ENCODE results near the gene SLC44A3. TPM values are rescaled to one million over a fixed set of nuclear protein-coding genes. Genes with fewer than 3 reads are reported as not detected.
A peak's percentile ranks its signal among the peaks of the same experiment; 100 is the strongest.

SLC44A3 gene
- total RNA-seq, 1 experiment from 2014 or later = 16.9 TPM

DNA sequence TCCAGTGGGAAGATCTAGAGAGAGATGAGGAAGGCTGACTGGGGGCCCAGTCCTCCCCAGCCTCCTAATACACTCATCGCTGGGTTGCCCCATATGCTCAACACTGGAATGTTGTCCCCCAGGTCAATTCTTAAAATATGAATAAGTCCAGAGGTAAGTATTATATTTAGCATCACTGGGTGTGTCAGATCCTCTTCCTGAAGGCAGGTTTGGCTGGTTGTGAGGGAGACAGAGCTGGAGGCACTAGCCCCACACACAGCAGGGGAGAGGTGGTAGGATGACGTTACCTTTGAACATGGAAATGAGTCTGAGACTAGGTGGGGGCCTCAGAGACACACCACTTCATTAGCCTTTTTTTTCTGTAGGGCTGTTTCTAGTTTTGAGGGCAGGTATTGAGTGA, 42.6 kb downstream of the SLC44A3 start:
- Histone ChIP-seq H3K36me3 (ENCODE audit: control insufficient read depth, insufficient read depth, low read length) (no peaks in the 10 kb centered on the region), H3K4me1 (peaks cover 41% of the 10 kb centered on the region), H3K4me3 (ENCODE audit: low read depth, low read length) (no peak overlapping the region), H3K9me3 (no peaks in the 10 kb centered on the region), H3K27me3 (replicated peaks; ENCODE audit: control insufficient read depth, insufficient read depth, low read length) (no peaks in the 10 kb centered on the region)
- TF ChIP-seq, protein P1, sequence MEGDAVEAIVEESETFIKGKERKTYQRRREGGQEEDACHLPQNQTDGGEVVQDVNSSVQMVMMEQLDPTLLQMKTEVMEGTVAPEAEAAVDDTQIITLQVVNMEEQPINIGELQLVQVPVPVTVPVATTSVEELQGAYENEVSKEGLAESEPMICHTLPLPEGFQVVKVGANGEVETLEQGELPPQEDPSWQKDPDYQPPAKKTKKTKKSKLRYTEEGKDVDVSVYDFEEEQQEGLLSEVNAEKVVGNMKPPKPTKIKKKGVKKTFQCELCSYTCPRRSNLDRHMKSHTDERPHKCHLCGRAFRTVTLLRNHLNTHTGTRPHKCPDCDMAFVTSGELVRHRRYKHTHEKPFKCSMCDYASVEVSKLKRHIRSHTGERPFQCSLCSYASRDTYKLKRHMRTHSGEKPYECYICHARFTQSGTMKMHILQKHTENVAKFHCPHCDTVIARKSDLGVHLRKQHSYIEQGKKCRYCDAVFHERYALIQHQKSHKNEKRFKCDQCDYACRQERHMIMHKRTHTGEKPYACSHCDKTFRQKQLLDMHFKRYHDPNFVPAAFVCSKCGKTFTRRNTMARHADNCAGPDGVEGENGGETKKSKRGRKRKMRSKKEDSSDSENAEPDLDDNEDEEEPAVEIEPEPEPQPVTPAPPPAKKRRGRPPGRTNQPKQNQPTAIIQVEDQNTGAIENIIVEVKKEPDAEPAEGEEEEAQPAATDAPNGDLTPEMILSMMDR (IDR thresholded peaks at IDR 0.05; ENCODE audit: insufficient read depth in 1 of 2, low read depth in 1 of 2, low read length in 1 of 2, severe bottlenecking in 1 of 2, unreplicated experiment in 1 of 2) = no peak
- POLR2A ChIA-PET = no interaction called here
- Mint-ChIP-seq H3K36me3 (ENCODE audit: insufficient read depth, unreplicated experiment) (peaks cover 14% of the 10 kb centered on the region), H3K27ac (ENCODE audit: unreplicated experiment) (peak overlapping the region; percentile 76), H3K4me3 (ENCODE audit: unreplicated experiment) (no peak overlapping the region), H3K27me3 (ENCODE audit: insufficient read depth, unreplicated experiment) (no peaks in the 10 kb centered on the region), H3K9me3 (ENCODE audit: unreplicated experiment) (no peaks in the 10 kb centered on the region), H3K4me1 (ENCODE audit: low read depth, unreplicated experiment) (peaks cover 43% of the 10 kb centered on the region)
- intact Hi-C loops (cut with micrococcal nuclease; ENCODE audit: unreplicated experiment) = loop anchor here (5.0 kb wide), 1 partner anchor 65 kb away; the partner anchor contains the start of gene CNN3
- CTCF ChIA-PET = interaction anchor here (1.7 to 2.3 kb wide), 2 partner anchors 8 to 181 kb away, joined by 4 to 10 read pairs; no protein-coding TSS in a partner anchor
- DNase-seq = no peak
- BruUV-seq (replicated peaks) = no TSS peak

DNA sequence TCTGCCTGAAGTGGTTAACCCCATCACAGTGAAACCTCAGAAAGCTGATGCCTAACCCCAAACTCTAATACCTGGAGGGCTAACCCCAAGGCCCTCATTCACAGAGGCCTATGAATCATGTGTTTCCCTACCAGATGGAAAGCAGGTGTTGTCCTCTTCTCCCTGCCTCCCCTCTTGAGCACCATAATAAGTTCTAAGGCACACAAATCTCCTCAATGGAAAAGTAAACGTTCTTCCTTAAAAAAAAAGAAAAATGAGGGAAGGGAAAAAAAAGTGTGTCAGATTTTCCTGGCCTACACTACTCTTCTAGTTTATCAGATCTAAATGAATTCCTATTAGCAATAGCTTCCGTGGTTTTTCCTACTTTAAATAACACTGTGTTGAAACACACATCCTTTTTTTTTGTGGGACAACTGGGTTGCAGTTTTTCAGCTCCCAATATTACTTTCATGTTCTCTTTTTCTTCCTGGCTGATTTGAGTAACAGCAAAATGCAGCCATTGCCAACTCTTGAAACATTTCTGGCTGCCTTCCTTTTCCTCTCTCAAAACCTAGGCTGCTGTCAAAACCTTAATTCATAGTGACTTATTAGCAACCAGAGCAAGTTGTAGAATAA, 43.2 kb downstream of the SLC44A3 start:
- H3K36me3 ChIP-seq (ENCODE audit: control insufficient read depth, insufficient read depth, low read length) = no peaks in the 10 kb centered on the region
- no peaks in the 10 kb centered on the region for H3K9me3 ChIP-seq
- intact Hi-C loops (cut with micrococcal nuclease; ENCODE audit: unreplicated experiment) = loop anchor here (5.0 kb wide), 1 partner anchor 64 kb away; the partner anchor contains the start of gene CNN3
- TSS peak; percentile 66 for BruUV-seq (replicated peaks)
- CTCF ChIA-PET = interaction anchor here (1.7 to 2.3 kb wide), 2 partner anchors 9 to 180 kb away, joined by 4 to 10 read pairs; no protein-coding TSS in a partner anchor
- TF ChIP-seq, protein P1 (IDR thresholded peaks at IDR 0.05; ENCODE audit: insufficient read depth in 1 of 2, low read depth in 1 of 2, low read length in 1 of 2, severe bottlenecking in 1 of 2, unreplicated experiment in 1 of 2) = no peak
- Mint-ChIP-seq H3K9me3 (ENCODE audit: unreplicated experiment) (no peaks in the 10 kb centered on the region), H3K36me3 (ENCODE audit: insufficient read depth, unreplicated experiment) (peaks cover 14% of the 10 kb centered on the region), H3K4me1 (ENCODE audit: low read depth, unreplicated experiment) (peaks cover 43% of the 10 kb centered on the region), H3K27ac (ENCODE audit: unreplicated experiment) (peak overlapping the region; percentile 76), H3K27me3 (ENCODE audit: insufficient read depth, unreplicated experiment) (no peaks in the 10 kb centered on the region), H3K4me3 (ENCODE audit: unreplicated experiment) (peak overlapping the region; percentile 64)
- peaks cover 41% of the 10 kb centered on the region for H3K4me1 ChIP-seq
- POLR2A ChIA-PET = no interaction called here
- no peaks in the 10 kb centered on the region for H3K27me3 ChIP-seq (replicated peaks; ENCODE audit: control insufficient read depth, insufficient read depth, low read length)
- no peak overlapping the region for H3K4me3 ChIP-seq (ENCODE audit: low read depth, low read length)
- DNase-seq = no peak

DNA sequence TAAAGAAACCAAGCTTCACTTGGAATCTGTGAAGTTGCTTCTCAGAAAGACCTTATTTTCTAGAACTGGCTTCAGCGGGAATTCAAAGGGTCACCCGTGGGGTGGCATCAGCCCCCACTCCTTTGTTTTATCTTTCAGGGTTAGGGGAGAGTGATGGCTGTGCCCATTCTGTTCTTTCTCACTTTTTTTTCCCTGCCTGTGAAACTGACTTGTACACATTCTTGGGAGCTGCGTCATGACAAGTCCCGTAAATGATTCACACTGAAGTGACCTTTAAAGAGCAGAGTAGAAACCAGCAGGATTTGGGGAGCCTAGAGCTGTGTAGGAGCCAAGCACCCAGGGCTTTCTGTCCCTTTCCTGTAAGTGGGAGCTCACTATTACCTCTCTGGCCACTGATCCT, 43.8 kb downstream of the SLC44A3 start:
- H3K4me3 ChIP-seq (ENCODE audit: low read depth, low read length) = no peak overlapping the region
- no peaks in the 10 kb centered on the region for H3K27me3 Mint-ChIP-seq (ENCODE audit: insufficient read depth, unreplicated experiment)
- ChIA-PET POLR2A (interaction anchor here (1.3 kb wide), 1 partner anchor 10 kb away, joined by 5 read pairs; no protein-coding TSS in a partner anchor), CTCF (interaction anchor here (1.7 to 2.3 kb wide), 2 partner anchors 10 to 179 kb away, joined by 4 to 10 read pairs; no protein-coding TSS in a partner anchor)
- H3K9me3 ChIP-seq = no peaks in the 10 kb centered on the region
- H3K4me1 Mint-ChIP-seq (ENCODE audit: low read depth, unreplicated experiment) = peaks cover 43% of the 10 kb centered on the region
- H3K27ac Mint-ChIP-seq (ENCODE audit: unreplicated experiment) = peak overlapping the region; percentile 76
- no peaks in the 10 kb centered on the region for H3K27me3 ChIP-seq (replicated peaks; ENCODE audit: control insufficient read depth, insufficient read depth, low read length)
- H3K4me3 Mint-ChIP-seq (ENCODE audit: unreplicated experiment) = peak overlapping the region; percentile 64
- peaks cover 14% of the 10 kb centered on the region for H3K36me3 Mint-ChIP-seq (ENCODE audit: insufficient read depth, unreplicated experiment)
- DNase-seq = peak; percentile 52 to 55
- TF ChIP-seq, protein P1 (IDR thresholded peaks at IDR 0.05; ENCODE audit: insufficient read depth in 1 of 2, low read depth in 1 of 2, low read length in 1 of 2, severe bottlenecking in 1 of 2, unreplicated experiment in 1 of 2) = no peak
- H3K9me3 Mint-ChIP-seq (ENCODE audit: unreplicated experiment) = no peaks in the 10 kb centered on the region
- H3K4me1 ChIP-seq = peaks cover 41% of the 10 kb centered on the region
- intact Hi-C loops (cut with micrococcal nuclease; ENCODE audit: unreplicated experiment) = loop anchor here (2.0 to 5.0 kb wide), 2 partner anchors 21 to 63 kb away; partner anchors contain the start of gene CNN3
- H3K36me3 ChIP-seq (ENCODE audit: control insufficient read depth, insufficient read depth, low read length) = no peaks in the 10 kb centered on the region
- no TSS peak for BruUV-seq (replicated peaks)
